Eye (tissue), 1 donor: ENCODE measurements around the gene MAP7.
A peak's percentile ranks its signal among the peaks of the same experiment; 100 is the strongest.
"Not testable (repeated sequence)": the region's sequence is repeated elsewhere in the genome, so short reads cannot be mapped to it uniquely, and the experiment has no call there.

Experiments
- DNase-seq: peaks from one replicate; pipeline ENCODE4 v3.0.0-alpha.2; 2015

MAP7 gene

GRCh38 chr6:136330634-136331033 is 219.6 kb downstream of the MAP7 start:
- no peak for DNase-seq

GRCh38 chr6:136326038-136326553 is 224.1 kb downstream of the MAP7 start:
- DNase-seq: peak; percentile 83

- DNase-seq: peak; percentile 75
Observed at GRCh38 chr6:136324686-136325380, 225.4 kb downstream of the MAP7 start.

GRCh38 chr6:136323431-136324112 is 226.7 kb downstream of the MAP7 start:
- peak; percentile 65 for DNase-seq

GRCh38 chr6:136319732-136320131 is 230.5 kb downstream of the MAP7 start:
- DNase-seq: no peak

- peak; percentile 24 for DNase-seq
Observed at GRCh38 chr6:136318676-136319075, 231.5 kb downstream of the MAP7 start.

- no peak for DNase-seq
Observed at GRCh38 chr6:136317971-136318370, 232.3 kb downstream of the MAP7 start.

- DNase-seq: peak; percentile 84
Observed at GRCh38 chr6:136317021-136317694, 233.1 kb downstream of the MAP7 start.

GRCh38 chr6:136315594-136315993 is 234.6 kb downstream of the MAP7 start:
- no peak for DNase-seq

- no peak for DNase-seq
Observed at GRCh38 chr6:136312975-136313374, 237.2 kb downstream of the MAP7 start.

GRCh38 chr6:136309729-136310311 is 240.4 kb downstream of the MAP7 start:
- no peak for DNase-seq

GRCh38 chr6:136309171-136309570 is 241.1 kb downstream of the MAP7 start:
- no peak for DNase-seq

- not testable (repeated sequence) for DNase-seq
Observed at GRCh38 chr6:136308469-136308868, 241.8 kb downstream of the MAP7 start.

GRCh38 chr6:136307351-136307750 is 242.9 kb downstream of the MAP7 start:
- no peak for DNase-seq

- no peak for DNase-seq
Observed at GRCh38 chr6:136306466-136306865, 243.8 kb downstream of the MAP7 start.

GRCh38 chr6:136304410-136304809 is 245.8 kb downstream of the MAP7 start:
- DNase-seq: no peak

GRCh38 chr6:136303516-136303915 is 246.7 kb downstream of the MAP7 start:
- no peak for DNase-seq

- no peak for DNase-seq
Observed at GRCh38 chr6:136294621-136295020, 255.6 kb downstream of the MAP7 start.
